HG03565 (cell line): ENCODE results near the gene RBM17.
"Not testable (repeated sequence)": the region's sequence is repeated elsewhere in the genome, so short reads cannot be mapped to it uniquely, and the experiment has no call there.

Experiments
- ATAC-seq: cut with Tn5 transposase; IDR thresholded peaks from one replicate; pipeline ENCODE4 v1.9.1; 2021; ENCODE audit warnings: mild to moderate bottlenecking, moderate library complexity; ENCODE audit not compliant: unreplicated experiment

RBM17 gene

DNA sequence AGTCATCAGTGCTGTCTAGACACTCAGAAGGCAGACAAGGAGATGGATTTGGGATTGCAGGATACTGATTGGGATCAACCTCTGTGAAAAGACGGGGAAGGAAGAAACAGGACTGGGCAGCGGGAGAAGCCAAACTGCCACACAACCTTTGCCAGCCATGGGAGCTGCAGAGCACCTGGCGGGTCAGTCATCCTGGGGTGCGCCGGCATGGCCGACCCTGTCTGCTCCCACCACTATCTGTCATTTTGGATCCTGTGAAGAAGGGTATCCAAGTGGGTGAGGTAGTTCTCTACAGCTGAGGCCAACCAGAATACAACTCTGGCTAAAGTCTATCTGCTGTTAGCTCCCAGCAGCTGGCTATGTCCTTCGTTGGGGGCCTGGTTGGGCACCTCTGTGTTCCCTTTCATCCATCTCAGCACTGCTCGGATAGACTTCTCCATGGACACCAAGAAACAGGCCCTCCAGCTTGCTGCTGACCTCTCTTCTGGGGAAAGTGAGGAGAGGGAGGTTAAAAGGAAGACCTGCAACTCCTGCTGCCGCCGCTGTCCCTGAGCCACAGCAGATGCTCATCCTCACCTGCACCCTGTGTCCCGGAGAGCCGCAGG is 11.7 kb upstream of the RBM17 start:
- ATAC-seq, result no peak

DNA sequence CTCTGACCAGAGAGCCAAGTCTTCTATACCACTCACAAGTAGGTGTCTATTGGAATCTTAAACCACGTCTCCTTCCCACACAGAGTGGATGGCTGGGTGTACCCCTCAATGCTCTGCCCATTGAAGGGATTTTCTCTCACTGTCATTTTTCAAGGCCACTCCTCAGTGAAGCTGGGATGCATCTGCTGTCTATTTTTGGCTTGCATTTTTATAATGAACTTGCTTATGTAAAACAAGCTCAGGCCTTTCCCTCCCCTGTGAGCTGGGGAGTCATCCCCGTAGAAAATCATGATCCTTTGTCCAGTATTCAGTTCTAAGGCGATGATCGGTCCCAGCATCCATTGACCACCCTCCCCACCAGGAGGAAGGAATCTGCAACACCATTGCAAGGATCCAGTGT is 9.8 kb upstream of the RBM17 start:
- ATAC-seq, result no peak

DNA sequence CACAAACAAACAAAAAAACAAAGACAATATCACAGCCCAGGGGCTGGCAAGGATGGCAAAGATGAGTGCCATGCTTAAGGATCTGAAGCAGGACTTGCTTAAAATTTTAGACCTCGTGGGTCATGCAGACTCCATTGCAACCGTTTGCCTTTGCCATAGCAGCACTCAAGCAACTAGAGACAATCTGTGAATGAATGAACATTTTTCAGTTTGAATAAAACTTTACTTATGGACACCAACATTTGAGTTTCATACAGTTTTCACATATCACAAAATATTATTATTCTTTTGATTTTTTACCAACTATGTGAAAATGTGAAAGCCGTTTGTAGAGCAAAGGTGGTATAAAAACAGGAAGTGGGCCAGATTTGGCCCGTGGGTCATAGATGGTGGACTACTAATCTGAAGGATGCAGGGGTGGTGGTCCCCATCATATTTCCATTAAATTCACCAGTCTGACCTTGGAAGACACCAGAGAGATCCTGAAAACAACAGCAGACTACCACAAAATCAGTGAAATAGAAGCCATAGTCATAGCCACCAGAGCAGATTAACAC is 8.3 kb upstream of the RBM17 start:
- no peak for ATAC-seq

DNA sequence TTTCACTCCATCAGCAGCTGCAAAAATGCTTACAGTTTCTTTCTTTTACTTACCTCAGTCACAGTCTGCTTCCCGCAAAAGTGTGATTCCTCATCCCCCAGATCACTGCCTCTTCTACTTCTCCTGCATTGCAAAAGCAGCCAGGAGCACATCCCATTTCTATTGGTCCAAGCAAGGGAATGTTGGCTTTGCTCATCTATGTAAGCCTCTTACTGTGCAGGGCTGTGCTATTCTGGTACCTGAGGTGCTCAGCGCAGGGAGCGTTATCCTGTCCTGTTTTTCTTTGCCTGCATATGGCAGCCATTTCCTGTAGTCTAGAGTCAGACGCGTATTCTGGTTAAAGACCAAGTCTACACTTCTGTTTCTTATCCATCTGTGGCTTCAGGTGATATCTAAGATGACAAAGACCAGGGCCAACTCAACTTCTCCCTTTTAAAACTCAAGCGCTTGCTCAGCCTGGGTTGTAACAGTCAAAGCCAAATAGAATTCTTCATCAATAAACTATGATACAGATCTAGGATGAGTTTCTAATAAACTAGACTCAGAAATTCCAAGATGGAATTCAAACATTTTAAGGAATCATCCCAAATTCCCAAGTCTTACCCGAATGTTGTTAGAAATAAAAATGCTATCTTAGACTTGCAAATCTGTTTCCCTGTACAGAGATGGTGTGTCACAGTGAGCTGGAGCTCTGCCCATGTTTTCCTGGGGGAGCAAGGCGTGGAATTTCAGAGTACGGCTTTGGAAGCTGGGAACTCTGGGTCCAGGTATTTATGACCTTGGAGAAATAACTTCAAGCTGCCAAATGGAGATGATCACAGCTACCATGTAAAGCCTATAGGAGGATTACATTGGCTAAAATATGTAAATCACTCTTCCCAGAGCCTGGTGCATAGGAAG is 6.1 kb upstream of the RBM17 start:
- no peak for ATAC-seq

DNA sequence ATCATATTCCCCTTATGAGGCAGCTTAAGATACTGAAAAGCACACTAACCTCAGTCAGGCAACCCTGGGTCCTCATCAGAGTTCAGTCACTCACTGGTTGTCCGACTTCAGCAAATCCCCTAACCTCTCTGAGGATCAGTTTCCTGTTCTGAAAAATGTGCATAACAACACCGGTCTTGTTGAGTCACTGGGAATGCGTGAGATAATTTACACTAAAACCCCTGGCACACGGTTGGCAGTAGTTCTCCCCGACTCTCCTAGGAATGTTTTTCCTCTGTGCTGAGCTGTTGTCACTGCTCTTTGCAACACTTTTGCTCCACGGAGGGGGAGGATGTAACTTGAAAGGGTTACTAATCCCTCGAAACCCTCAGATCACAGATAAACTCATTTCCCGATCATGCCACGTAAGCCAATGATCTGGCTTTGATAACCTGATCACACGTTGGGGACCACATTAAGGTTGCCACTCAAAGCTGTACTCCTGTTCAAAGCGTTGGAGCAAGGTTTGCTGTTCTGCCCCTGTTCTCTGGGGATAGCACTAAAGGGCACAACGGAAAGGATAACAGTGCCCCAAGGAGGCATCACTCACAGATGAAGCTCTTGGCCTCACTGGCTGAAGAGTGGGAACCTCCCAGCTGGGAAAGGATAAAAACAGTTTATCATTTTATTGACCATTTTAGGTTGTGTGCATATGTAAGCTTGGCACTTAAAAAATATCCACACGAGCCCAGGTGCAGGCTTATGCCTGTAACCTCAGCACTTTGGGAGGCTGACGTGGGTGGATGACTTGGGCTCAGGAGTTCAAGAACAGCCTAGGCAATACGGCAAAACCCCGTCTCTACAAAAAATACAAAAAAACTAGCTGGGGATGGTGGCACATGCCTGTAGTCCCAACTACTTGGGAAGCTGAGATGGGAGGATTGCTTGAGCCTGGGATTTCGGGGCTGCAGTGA is 5.0 kb upstream of the RBM17 start:
- ATAC-seq, result no peak

DNA sequence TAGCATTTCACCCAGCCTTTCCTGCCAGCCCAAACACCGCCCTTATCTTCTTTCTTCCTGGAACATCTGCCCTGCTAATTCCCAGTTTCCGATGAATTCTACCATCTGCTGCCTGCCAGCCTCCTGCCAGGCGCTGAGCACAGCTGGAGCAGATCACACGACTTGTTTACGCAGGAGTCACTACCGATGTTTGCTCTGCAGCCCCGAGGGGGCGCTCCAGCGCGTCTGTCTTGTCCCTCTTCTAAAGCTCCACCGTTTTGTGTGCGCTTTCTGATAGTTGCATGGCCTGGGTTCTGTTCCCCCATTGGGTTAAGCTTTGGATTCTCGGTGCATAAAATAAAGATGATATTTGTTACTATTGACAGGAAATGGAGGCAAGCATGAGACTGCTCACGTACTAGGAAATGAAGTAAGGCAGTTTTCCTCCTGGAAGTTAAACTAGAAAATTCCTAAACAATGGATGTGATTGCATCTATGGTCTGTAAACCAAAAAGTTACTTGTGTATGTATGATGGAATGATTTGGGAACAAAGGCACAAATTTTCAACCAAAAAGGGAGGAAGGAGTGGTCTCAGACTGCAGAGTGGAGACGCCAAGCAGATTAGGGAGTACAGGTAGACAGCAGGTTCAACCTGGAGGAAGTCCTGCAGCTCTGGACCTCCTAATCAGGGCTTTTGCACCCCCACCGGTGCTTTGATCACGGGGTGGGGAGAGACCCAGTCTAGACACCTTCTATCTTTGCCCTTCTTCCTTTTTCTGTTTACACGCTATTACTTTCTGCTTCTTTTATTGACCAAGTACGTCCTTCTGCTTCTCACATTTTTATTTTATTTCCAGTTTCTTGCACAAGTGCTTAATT is 2.2 kb upstream of the RBM17 start:
- ATAC-seq, result peak; percentile 32

DNA sequence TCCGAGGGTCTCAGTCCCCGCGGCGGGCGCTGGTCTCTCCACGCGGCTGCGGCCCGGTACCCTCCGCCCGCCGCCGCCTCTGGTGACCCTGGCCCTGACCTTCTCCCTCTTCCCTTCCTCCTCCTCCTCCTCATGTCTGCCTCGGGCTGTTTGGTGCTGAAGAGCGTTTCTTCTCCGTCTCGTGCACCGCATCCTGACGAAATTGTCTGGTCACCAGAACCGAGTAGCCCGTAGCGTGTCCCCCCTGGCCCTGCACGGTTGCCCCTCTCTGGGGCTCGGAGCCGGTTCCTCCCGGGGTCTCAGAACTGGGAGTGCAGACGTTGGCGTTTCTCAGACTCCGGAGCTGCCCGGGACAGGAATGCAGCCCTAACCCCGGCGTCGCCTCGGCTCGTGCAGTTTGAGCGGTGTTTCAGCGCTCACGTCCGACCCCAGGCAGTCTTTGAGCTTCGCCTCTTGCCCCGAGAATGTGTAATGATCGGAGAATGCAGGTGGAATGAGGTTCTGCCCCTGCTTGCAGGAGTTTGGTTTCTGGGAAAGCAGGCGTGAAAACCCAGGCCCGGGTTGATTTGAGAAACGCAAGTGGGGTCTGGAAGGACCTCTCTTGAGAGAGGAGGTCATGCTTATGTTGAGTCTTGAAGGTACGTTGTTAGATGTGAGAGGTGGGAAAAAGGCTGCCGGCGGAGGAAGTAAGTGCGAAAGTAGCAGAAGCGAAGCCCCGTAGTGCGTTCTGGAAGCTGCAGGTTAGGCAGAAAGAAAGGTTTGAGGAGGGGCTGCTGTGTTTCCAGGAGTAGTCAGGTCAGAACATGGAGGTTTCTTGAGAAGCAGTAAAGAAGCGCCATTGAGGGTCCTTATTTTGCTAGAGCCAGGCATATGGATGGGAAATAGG is 743 bp downstream of the RBM17 start:
- ATAC-seq, result no peak

DNA sequence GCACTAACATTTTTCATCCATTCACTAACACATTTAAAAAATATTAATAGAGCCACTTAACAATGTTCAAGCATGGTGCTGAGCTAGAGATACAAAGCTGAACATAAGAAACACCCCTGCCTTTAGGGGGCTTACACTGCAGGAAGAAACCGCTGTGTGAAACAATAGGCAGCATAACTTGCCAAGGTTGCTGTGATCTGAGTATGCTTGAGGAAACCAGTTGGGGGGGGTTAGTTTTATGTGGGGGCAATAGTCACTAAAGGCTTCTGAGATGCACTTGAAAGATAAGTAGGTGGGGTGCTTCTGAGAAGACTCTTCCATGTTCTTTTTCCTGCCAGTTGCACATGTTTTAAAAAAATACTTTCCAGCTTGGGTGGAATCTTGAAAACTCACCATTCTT is 2.8 kb downstream of the RBM17 start:
- ATAC-seq, result no peak

DNA sequence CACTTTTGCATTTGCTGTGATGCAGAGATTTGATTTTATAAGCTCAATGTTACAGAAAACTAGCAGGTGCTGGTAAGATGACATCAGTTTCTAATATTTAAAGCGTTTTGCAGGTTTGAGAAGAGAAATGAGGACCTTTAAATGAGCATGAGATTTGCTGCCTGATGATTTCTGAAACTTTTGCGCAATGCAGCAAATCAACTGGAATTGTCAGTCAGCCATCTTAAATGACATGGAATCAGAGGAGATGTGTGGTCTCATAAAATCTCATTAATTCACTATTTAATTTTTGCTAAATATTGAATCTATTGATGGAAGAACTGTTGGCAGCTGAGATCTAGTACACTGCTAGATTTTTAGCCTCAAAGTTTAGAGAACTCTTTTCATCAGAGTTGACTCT is 3.9 kb downstream of the RBM17 start:
- no peak for ATAC-seq

DNA sequence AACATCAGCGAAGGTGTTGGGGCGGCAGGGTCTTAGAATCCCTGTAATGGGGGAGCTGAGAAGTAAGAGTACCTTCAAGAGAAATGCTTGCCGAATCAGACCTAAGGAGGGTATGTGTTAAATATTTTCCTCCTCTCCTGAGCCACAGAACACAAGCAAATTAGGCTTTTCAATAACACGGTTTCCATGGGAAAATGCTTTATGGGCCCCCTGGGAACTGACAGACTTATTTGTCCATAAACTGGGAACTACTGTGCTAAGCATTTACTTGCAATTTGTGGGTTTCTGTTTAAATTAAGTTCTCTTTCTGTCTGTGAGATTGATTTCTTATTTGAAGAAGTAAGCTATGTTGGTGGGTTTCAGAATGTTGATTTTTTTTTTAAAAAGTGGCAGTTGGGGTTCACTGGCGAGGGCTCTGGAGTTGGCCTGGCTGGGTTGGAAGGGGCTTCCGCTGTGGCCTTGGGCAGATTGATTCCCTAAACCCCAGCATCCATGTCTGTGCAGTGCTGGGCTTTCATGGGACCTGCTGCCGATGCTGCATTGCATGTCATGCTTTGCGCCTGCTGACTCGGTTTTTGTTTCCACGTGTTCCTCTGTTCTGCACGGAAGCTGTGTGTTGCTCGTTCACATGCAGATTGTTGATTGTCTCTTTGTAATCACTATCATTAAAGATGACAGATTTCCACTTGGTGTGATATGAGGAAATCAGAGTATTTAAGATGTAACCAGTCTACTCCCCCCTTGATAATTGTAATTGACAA is 7.2 kb downstream of the RBM17 start:
- ATAC-seq, result no peak

DNA sequence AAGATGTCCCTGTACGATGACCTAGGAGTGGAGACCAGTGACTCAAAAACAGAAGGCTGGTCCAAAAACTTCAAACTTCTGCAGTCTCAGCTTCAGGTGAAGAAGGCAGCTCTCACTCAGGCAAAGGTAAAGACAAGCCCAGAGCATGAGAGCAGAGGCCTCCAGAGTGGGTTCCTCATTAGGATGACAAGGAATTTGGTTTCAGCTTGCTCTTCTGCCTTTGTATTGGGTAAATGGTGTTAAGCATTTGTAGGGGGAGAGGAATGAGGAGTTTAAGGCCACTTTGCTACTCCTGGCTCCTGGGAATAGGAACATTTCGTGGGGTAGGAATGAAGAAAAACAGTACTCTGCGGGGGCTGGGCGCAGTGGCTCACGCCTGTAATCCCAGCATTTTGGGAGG is 8.2 kb downstream of the RBM17 start:
- no peak for ATAC-seq

DNA sequence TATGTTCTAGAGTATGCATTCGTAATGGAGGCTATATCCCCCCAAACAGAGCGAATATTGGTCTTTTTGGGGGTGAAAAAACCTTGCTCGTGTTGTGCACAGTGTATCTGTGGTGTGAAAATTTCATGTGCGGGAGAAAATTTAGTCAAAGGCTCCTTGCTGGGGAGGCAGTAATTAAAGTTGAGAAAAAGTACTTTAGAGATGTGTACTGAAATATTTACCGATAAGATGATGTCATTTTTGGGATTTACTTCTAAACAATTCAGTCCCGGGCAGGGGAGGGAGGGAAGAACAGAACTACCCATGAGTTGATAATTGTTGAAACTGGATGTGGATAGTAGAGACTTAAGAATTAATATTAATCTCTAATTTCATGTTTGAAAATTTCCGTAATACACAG is 9.3 kb downstream of the RBM17 start:
- no peak for ATAC-seq

DNA sequence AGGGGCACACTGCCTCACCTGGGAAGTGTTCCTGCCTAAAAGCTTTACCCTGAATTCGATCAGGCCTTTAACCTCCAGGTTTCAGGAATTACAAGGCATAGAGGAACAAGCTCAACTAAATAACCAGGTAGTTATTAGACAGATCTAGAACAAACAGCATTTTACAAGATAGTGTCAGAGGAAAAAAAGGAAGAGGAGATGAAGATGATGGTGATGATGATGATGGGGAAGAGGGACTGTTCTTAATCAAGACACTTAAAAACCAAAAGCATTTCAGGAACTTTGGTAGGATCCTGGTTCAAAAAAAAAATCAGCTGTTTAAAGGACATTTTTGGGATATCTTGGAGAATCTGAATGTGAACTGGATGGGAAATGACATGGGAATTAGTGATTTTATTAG is 11.5 kb downstream of the RBM17 start:
- ATAC-seq, result no peak

DNA sequence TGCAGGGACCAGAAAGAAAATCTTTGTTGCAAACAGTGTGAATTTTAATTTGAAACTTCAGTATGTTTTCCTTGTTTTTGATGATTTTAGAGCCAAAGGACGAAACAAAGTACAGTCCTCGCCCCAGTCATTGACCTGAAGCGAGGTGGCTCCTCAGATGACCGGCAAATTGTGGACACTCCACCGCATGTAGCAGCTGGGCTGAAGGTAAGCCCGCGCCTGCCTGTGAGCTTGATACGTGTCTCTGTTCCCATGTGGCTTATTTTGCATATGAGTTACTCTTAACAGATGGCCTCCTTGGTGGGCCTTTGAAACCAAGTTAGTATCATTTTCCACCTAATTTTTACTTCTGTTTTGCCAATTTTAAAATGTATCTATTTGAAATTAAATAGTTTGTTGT is 12.3 kb downstream of the RBM17 start:
- ATAC-seq, result no peak

DNA sequence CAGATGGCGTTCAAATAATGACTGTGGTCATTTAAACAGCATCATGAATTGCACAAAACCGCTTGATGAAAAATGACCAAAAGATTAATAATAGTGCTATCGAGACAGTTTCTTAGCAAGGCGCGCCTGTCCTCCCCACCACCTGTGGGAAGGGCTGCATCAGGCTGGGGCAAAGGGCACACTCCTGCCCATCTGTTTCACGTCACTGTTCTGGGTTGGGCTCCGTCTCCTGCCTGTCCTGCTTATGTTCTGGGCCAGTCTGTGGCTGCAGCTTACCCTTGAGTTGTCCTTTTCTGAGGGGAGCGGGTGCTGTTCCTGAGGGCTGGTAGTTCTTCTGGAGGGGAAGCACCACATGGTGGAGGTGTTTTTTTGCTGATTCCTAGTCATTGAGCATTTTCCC is 13.3 kb downstream of the RBM17 start:
- ATAC-seq, result no peak

DNA sequence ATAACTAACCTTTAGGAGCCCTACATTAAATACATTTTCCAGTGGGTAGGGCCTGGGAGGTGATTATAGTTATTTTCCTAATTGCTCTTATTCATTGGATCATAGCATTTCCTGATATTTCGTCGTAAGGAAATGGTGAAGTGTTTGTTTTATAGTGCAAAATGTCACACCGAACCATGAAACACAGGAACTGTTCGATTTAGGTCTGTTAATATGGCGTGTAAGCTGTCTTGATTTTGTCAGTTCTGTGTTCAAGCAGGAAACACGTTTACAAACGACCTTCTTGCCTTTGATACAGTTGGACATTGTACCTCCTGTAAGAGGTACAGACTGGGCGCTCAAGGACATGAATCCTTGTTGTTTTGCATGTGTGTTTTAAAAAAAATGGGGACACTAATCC is 14.8 kb downstream of the RBM17 start:
- ATAC-seq, result no peak

DNA sequence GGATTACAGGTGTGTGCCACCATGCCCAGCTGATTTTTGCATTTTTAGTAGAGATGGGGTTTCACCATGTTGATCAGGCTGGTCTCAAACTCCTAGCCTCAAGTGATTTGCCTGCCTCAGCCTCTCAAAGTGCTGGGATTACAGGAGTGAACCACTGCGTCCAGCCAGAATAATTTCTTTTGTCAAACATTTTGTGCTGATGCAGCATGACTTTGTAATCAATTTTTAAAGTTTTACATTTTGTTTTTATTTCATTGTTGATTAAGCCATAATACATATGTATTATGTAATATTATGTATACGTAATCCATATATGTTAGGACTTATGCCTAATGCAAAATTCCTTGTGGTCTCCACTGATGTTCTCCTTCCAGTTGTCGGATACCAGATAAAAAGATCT is 18.8 kb downstream of the RBM17 start:
- ATAC-seq, result not testable (repeated sequence)

DNA sequence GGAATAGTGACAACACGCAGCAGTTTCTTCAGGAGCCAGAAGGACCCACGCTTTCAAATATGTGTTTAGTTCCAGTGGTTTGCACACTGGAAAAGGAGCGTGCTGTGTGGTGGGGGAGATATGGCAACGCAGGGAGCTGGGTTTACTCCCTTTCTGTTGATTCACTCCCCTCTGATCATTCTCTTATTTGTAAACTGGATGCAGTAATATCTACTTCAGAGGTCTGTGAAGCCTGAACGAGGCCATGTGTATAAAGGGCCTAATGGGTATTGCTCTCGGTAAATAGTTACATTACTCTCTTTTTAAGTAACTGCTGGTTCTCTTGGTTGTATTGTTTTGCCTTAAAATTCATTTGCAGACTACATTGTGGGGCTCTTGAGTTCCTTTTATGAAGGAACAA is 19.2 kb downstream of the RBM17 start:
- ATAC-seq, result no peak
